T-helper 1 cell treated with Interleukin-12 subunit alpha and Interleukin-12 subunit beta and Interleukin-4 antibody, amounts not matched to agents 30 μg/mL and 1 μg/mL, for 36 hours (primary cell): Measurements from ENCODE around the gene BNIP1.

Experiments used
- H3K27ac Mint-ChIP-seq: one replicate; pipeline ENCODE4 v1.8.0; 2021; ENCODE audit warnings: mild to moderate bottlenecking, mixed read lengths
- H3K27me3 Mint-ChIP-seq: one replicate; pipeline ENCODE4 v1.8.0; 2021; ENCODE audit warnings: low read depth, mixed read lengths
- H3K36me3 Mint-ChIP-seq: one replicate; pipeline ENCODE4 v1.8.0; 2021; ENCODE audit warnings: low read depth, mixed read lengths
- H3K4me1 Mint-ChIP-seq: one replicate; pipeline ENCODE4 v1.8.0; 2021; ENCODE audit warnings: low read depth, mixed read lengths
- H3K4me3 Mint-ChIP-seq: one replicate; pipeline ENCODE4 v1.8.0; 2021; ENCODE audit warnings: mild to moderate bottlenecking, moderate library complexity, mixed read lengths
- H3K9me3 Mint-ChIP-seq: one replicate; pipeline ENCODE4 v1.8.0; 2021; ENCODE audit warnings: mixed read lengths

Gene BNIP1

GRCh38 chr5:173191015-173191414 is 46.7 kb downstream of the BNIP1 start:
- H3K27ac Mint-ChIP-seq = no peak overlapping the region
- H3K27me3 Mint-ChIP-seq = no peaks in the 10 kb centered on the region
- H3K36me3 Mint-ChIP-seq = no peaks in the 10 kb centered on the region
- H3K4me3 Mint-ChIP-seq = no peak overlapping the region
- H3K4me1 Mint-ChIP-seq = no peaks in the 10 kb centered on the region
- no peaks in the 10 kb centered on the region for H3K9me3 Mint-ChIP-seq

- Mint-ChIP-seq H3K36me3 (no peaks in the 10 kb centered on the region), H3K27me3 (no peaks in the 10 kb centered on the region), H3K9me3 (no peaks in the 10 kb centered on the region), H3K27ac (no peak overlapping the region), H3K4me1 (no peaks in the 10 kb centered on the region), H3K4me3 (no peak overlapping the region)
Observed at GRCh38 chr5:173191561-173191960, 47.2 kb downstream of the BNIP1 start.

GRCh38 chr5:173192561-173192960 is 48.2 kb downstream of the BNIP1 start:
- Mint-ChIP-seq H3K36me3 (no peaks in the 10 kb centered on the region), H3K27me3 (no peaks in the 10 kb centered on the region), H3K27ac (no peak overlapping the region), H3K4me1 (no peaks in the 10 kb centered on the region), H3K9me3 (no peaks in the 10 kb centered on the region), H3K4me3 (no peak overlapping the region)

GRCh38 chr5:173196133-173196952 is 52.0 kb downstream of the BNIP1 start:
- no peaks in the 10 kb centered on the region for H3K36me3 Mint-ChIP-seq
- H3K27me3 Mint-ChIP-seq = peaks cover 3% of the 10 kb centered on the region
- no peak overlapping the region for H3K4me3 Mint-ChIP-seq
- H3K9me3 Mint-ChIP-seq = peaks cover 4% of the 10 kb centered on the region
- H3K27ac Mint-ChIP-seq = no peak overlapping the region
- no peaks in the 10 kb centered on the region for H3K4me1 Mint-ChIP-seq

DNA sequence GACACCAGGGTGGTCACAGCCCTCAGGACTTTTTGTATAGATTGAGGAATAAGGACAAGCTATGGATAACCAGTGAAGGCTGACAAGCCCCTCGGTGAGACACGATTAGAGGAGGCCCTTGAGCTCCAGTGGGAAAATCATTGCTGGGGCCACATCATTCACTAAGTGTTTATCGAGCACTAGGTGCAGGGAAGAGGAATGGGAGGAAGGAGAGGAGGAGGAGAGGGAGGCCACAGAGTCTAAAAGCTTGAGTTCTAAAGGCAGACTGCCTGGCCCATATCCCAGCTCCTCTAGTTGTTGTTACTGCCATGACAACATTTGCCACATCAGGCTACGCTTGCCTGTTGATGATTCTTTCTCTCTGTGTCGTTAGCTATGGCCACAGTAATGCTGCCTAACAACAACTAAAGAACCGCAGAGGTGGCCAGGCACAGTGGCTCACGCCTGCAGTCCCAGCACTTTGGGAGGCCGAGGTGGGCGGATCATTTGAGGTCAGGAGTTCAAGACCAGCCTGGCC is 53.1 kb downstream of the BNIP1 start:
- H3K27ac Mint-ChIP-seq = no peak overlapping the region

GRCh38 chr5:173198049-173198448 is 53.7 kb downstream of the BNIP1 start:
- Mint-ChIP-seq H3K9me3 (peaks cover 4% of the 10 kb centered on the region), H3K27ac (no peak overlapping the region), H3K4me3 (no peak overlapping the region), H3K36me3 (no peaks in the 10 kb centered on the region), H3K27me3 (peaks cover 12% of the 10 kb centered on the region), H3K4me1 (no peaks in the 10 kb centered on the region)

More for the DNA sequence above, 53.1 kb downstream of the BNIP1 start:
- Mint-ChIP-seq H3K36me3 (no peaks in the 10 kb centered on the region), H3K27me3 (peaks cover 6% of the 10 kb centered on the region), H3K9me3 (peaks cover 4% of the 10 kb centered on the region), H3K4me3 (no peak overlapping the region), H3K4me1 (no peaks in the 10 kb centered on the region)

GRCh38 chr5:173200356-173200755 is 56.0 kb downstream of the BNIP1 start:
- H3K9me3 Mint-ChIP-seq = peaks cover 4% of the 10 kb centered on the region
- H3K4me3 Mint-ChIP-seq = no peak overlapping the region
- H3K36me3 Mint-ChIP-seq = no peaks in the 10 kb centered on the region
- no peak overlapping the region for H3K27ac Mint-ChIP-seq
- peaks cover 23% of the 10 kb centered on the region for H3K27me3 Mint-ChIP-seq
- H3K4me1 Mint-ChIP-seq = no peaks in the 10 kb centered on the region

DNA sequence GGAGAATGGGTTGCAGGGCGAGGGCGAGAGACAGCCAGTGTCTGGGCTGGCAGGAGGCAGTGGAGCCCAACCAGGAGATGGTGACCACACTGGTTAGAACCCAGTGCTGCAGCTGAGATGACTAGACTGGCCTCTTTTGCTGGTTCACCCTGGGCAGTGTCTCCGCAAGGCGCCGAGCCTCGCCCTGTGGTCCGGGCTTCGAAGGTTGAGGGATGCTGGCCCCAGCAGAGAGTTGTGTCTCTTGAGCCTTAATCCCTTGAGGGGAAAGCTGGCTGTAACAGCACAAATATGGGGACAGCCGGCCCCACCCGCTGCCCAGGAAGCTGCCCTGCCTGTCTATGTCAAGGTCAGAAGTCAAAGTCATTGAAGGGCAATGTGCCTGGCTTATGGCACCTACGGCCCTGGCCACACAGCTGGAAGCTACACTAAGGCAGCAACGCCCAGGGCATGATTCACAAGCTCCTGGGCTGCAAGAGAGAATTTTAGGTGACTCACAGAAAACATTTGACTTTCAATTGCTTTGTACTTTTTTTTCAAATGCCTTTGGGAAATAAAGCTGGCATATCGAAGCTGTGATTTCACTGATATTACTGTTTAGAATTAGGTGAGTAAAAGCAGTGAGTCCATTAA is 57.4 kb downstream of the BNIP1 start:
- peaks cover 23% of the 10 kb centered on the region for H3K27me3 Mint-ChIP-seq

GRCh38 chr5:173202266-173202875 is 58.0 kb downstream of the BNIP1 start:
- H3K9me3 Mint-ChIP-seq = peaks cover 4% of the 10 kb centered on the region
- H3K27me3 Mint-ChIP-seq = peaks cover 23% of the 10 kb centered on the region
- no peak overlapping the region for H3K27ac Mint-ChIP-seq
- H3K4me1 Mint-ChIP-seq = no peaks in the 10 kb centered on the region
- no peak overlapping the region for H3K4me3 Mint-ChIP-seq
- no peaks in the 10 kb centered on the region for H3K36me3 Mint-ChIP-seq

More for the DNA sequence above, 57.4 kb downstream of the BNIP1 start:
- no peaks in the 10 kb centered on the region for H3K4me1 Mint-ChIP-seq
- H3K4me3 Mint-ChIP-seq = no peak overlapping the region
- no peak overlapping the region for H3K27ac Mint-ChIP-seq
- H3K9me3 Mint-ChIP-seq = peaks cover 4% of the 10 kb centered on the region
- no peaks in the 10 kb centered on the region for H3K36me3 Mint-ChIP-seq

- H3K4me3 Mint-ChIP-seq = no peak overlapping the region
- H3K4me1 Mint-ChIP-seq = no peaks in the 10 kb centered on the region
- peaks cover 24% of the 10 kb centered on the region for H3K27me3 Mint-ChIP-seq
- no peaks in the 10 kb centered on the region for H3K36me3 Mint-ChIP-seq
- no peak overlapping the region for H3K27ac Mint-ChIP-seq
- H3K9me3 Mint-ChIP-seq = peaks cover 2% of the 10 kb centered on the region
Observed at GRCh38 chr5:173204185-173204979, 60.1 kb downstream of the BNIP1 start.

DNA sequence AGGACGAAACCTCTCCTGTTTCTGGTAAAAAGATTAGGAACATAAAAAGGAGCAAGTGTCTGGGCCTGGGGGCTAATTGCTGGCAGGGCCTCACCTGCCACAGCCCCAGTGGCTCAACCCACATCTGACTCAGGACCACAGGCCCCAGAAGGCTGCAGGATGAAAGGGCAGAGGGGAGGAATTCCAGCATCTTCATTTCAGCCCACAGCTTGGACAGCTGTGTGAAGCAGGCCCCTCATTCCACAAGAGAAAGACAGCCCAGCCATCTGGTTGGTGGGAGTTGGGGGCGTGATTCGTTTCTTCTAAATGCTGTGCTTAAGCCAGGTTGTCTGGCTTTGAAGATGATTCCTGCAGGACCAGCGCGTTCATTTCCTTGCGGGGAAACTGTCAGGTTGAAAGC is 61.6 kb downstream of the BNIP1 start:
- H3K9me3 Mint-ChIP-seq = no peaks in the 10 kb centered on the region
- H3K4me1 Mint-ChIP-seq = no peaks in the 10 kb centered on the region
- H3K4me3 Mint-ChIP-seq = no peak overlapping the region
- H3K27me3 Mint-ChIP-seq = peaks cover 29% of the 10 kb centered on the region
- H3K36me3 Mint-ChIP-seq = no peaks in the 10 kb centered on the region
- H3K27ac Mint-ChIP-seq = no peak overlapping the region

DNA sequence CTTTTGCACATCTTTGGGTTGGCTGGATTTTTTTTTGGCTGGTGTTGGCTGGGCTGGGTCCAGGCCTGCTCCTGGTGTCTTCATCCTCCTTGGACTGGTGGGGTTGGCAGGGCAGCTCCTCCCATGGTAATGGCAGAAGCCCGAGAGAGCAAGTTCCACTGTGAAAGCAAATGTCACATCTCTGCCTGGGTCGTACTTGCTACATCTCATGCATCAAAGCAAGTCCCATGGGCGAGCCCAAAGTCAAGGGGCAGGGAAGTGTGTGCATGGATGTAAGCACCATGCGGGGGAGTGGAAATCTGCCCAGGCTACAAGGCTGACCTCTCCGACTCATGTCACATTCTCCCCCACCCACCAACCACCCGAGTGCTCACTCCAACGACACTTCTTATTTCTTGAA is 64.0 kb downstream of the BNIP1 start:
- Mint-ChIP-seq H3K4me3 (no peak overlapping the region), H3K9me3 (peaks cover 5% of the 10 kb centered on the region), H3K27ac (no peak overlapping the region), H3K4me1 (no peaks in the 10 kb centered on the region), H3K27me3 (peaks cover 17% of the 10 kb centered on the region), H3K36me3 (no peaks in the 10 kb centered on the region)

GRCh38 chr5:173210877-173211276 is 66.5 kb downstream of the BNIP1 start:
- peaks cover 5% of the 10 kb centered on the region for H3K9me3 Mint-ChIP-seq
- H3K4me3 Mint-ChIP-seq = no peak overlapping the region
- H3K27ac Mint-ChIP-seq = no peak overlapping the region
- peaks cover 12% of the 10 kb centered on the region for H3K27me3 Mint-ChIP-seq
- no peaks in the 10 kb centered on the region for H3K36me3 Mint-ChIP-seq
- H3K4me1 Mint-ChIP-seq = no peaks in the 10 kb centered on the region

- peaks cover 12% of the 10 kb centered on the region for H3K27me3 Mint-ChIP-seq
- H3K4me3 Mint-ChIP-seq = no peak overlapping the region
- no peaks in the 10 kb centered on the region for H3K36me3 Mint-ChIP-seq
- peaks cover 5% of the 10 kb centered on the region for H3K9me3 Mint-ChIP-seq
- no peak overlapping the region for H3K27ac Mint-ChIP-seq
- H3K4me1 Mint-ChIP-seq = no peaks in the 10 kb centered on the region
Observed at GRCh38 chr5:173211284-173211683, 67.0 kb downstream of the BNIP1 start.
